ENCODE results near the gene DNASE1L3. TPM values are rescaled to one million over a fixed set of nuclear protein-coding genes. Genes with fewer than 3 reads are reported as not detected.

Gene DNASE1L3
- total and polyA plus RNA-seq, 2 donors (not counting 3 experiments of a cell fraction or from before 2014, with no cell fraction given) = 0.95 to 1.3 TPM

- BruUV-seq (replicated peaks) = no TSS peak
- Histone ChIP-seq H3K9me1 (replicated peaks; ENCODE audit: control insufficient read depth, extremely low read depth, insufficient read depth, low read length) (no peaks in the 10 kb centered on the region), H3K36me3 (ENCODE audit: control insufficient read depth in 2 of 2, extremely low read depth in 1 of 2, insufficient read depth in 2 of 2, low read length in 2 of 2) (no peaks in the 10 kb centered on the region), H3K27me3 (ENCODE audit: control insufficient read depth in 2 of 2, insufficient read depth in 2 of 2, low read length in 2 of 2) (no peaks in the 10 kb centered on the region), H4K20me1 (replicated peaks; ENCODE audit: control insufficient read depth, extremely low read depth, insufficient read depth, low read length) (no peaks in the 10 kb centered on the region), H3K27ac (ENCODE audit: insufficient read depth, low read depth, low read length) (no peak overlapping the region), H3K4me2 (ENCODE audit: insufficient read depth, low read length) (no peak overlapping the region), H3K9ac (replicated peaks; ENCODE audit: extremely low read depth, insufficient read depth, low read length) (no peak overlapping the region), H3K4me3 (replicated peaks in 1 of 3; ENCODE audit: insufficient read depth in 1 of 3, low read depth in 1 of 3, low read length in 3 of 3) (no peak overlapping the region), H2AFZ (ENCODE audit: low read depth, low read length) (no peak overlapping the region), H3K4me1 (ENCODE audit: control insufficient read depth, extremely low read depth, insufficient read depth, low read length) (peaks cover 11% of the 10 kb centered on the region), H3K79me2 (ENCODE audit: control insufficient read depth, insufficient read depth, low read length) (no peaks in the 10 kb centered on the region), H3K9me3 (replicated peaks; ENCODE audit: control insufficient read depth, insufficient read depth, low read length) (no peaks in the 10 kb centered on the region)
- TF ChIP-seq, protein P1, sequence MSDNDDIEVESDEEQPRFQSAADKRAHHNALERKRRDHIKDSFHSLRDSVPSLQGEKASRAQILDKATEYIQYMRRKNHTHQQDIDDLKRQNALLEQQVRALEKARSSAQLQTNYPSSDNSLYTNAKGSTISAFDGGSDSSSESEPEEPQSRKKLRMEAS (IDR thresholded peaks at IDR 0.05; ENCODE audit: insufficient read depth, insufficient read length) = no peak
- TF ChIP-seq EZH2 (IDR thresholded peaks at IDR 0.05; ENCODE audit: borderline replicate concordance, low read depth, low read length, severe bottlenecking) = no peak
- TF ChIP-seq POLR2A (IDR thresholded peaks at IDR 0.05; ENCODE audit: low read depth, low read length) = no peak
- TF ChIP-seq, protein P2, sequence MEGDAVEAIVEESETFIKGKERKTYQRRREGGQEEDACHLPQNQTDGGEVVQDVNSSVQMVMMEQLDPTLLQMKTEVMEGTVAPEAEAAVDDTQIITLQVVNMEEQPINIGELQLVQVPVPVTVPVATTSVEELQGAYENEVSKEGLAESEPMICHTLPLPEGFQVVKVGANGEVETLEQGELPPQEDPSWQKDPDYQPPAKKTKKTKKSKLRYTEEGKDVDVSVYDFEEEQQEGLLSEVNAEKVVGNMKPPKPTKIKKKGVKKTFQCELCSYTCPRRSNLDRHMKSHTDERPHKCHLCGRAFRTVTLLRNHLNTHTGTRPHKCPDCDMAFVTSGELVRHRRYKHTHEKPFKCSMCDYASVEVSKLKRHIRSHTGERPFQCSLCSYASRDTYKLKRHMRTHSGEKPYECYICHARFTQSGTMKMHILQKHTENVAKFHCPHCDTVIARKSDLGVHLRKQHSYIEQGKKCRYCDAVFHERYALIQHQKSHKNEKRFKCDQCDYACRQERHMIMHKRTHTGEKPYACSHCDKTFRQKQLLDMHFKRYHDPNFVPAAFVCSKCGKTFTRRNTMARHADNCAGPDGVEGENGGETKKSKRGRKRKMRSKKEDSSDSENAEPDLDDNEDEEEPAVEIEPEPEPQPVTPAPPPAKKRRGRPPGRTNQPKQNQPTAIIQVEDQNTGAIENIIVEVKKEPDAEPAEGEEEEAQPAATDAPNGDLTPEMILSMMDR (IDR thresholded peaks at IDR 0.05; ENCODE audit: extremely low read depth in 1 of 2, insufficient read depth in 1 of 2, low read depth in 1 of 2, low read length in 2 of 2) = no peak
- TF ChIP-seq GATA2 (IDR thresholded peaks at IDR 0.05; ENCODE audit: insufficient read depth, insufficient read length, low read depth, low read length) = no peak
- TF ChIP-seq MYC (IDR thresholded peaks at IDR 0.05; ENCODE audit: low read depth, low read length) = no peak
- TF ChIP-seq JUN (IDR thresholded peaks at IDR 0.05; ENCODE audit: borderline replicate concordance, insufficient read depth, insufficient read length, low read depth) = no peak
- DNase-seq (ENCODE audit: low read depth, low spot score) = no peak
- dilution Hi-C loops (cut with MboI; ENCODE audit: extremely low pct_ligation_motif_present, low sequenced_read_pairs) (loop anchor here (10.0 kb wide), 1 partner anchor 111 kb away; the partner anchor contains the start of genes HTD2 and RPP14), intact Hi-C loops (cut with micrococcal nuclease) (no loop called here)
- FAIRE-seq = no peak
- ChIA-PET CTCF (interaction anchor here (0.6 to 10.8 kb wide), 3 partner anchors 24 to 208 kb away, joined by 3 to 294 read pairs (median 4); no protein-coding TSS in a partner anchor), POLR2A (no interaction called here)
These were observed 16.9 kb downstream of the DNASE1L3 start for GRCh38 chr3:58193682-58194407.

Measured in endothelial cell of umbilical vein (primary cell).